Measurements from ENCODE around the gene COPS7A. TPM values are rescaled to one million over a fixed set of nuclear protein-coding genes. Genes with fewer than 3 reads are reported as not detected.

COPS7A gene
- total RNA-seq, 3 donors from 2014 or later = 32.8 to 47.2 (median 39.2) TPM

GRCh38 chr12:6779708-6780432, 56.0 kb downstream of the COPS7A start:
- TF ChIP-seq, protein P1, sequence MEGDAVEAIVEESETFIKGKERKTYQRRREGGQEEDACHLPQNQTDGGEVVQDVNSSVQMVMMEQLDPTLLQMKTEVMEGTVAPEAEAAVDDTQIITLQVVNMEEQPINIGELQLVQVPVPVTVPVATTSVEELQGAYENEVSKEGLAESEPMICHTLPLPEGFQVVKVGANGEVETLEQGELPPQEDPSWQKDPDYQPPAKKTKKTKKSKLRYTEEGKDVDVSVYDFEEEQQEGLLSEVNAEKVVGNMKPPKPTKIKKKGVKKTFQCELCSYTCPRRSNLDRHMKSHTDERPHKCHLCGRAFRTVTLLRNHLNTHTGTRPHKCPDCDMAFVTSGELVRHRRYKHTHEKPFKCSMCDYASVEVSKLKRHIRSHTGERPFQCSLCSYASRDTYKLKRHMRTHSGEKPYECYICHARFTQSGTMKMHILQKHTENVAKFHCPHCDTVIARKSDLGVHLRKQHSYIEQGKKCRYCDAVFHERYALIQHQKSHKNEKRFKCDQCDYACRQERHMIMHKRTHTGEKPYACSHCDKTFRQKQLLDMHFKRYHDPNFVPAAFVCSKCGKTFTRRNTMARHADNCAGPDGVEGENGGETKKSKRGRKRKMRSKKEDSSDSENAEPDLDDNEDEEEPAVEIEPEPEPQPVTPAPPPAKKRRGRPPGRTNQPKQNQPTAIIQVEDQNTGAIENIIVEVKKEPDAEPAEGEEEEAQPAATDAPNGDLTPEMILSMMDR (IDR thresholded peaks at IDR 0.05) = no peak
- intact Hi-C loops (cut with DNase I, micrococcal nuclease) = no loop called here
- Histone ChIP-seq H3K9me3 (no peaks in the 10 kb centered on the region), H3K36me3 (ENCODE audit: low read depth) (no peaks in the 10 kb centered on the region), H3K4me3 (no peak overlapping the region), H3K4me1 (ENCODE audit: low read depth) (peaks cover 23% of the 10 kb centered on the region)
- ATAC-seq (peak; percentile 14), DNase-seq (no peak)

DNA sequence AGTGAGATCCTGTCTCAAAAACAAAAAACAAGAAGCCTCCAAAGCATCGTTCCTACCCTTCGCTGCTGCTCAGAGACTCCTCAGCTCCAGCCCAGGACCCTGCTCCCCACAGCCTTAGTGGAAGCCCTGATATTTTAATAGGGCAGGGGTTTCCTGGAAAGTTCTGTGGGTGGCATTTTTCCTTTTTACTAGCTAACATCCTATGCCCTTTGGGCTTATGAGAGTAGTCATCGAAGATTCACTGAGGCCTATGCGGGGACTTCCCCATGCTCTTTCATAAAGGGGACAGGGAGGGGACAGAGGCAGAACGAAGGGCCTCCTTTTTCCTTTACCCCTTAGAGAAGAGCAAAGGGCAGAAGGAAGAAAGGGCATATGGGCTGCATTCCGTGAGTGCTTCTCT, 56.7 kb downstream of the COPS7A start:
- no peak for DNase-seq
- ATAC-seq = no peak
- intact Hi-C loops (cut with DNase I, micrococcal nuclease) = no loop called here
- Histone ChIP-seq H3K4me3 (no peak overlapping the region), H3K9me3 (no peaks in the 10 kb centered on the region), H3K36me3 (ENCODE audit: low read depth) (no peaks in the 10 kb centered on the region), H3K4me1 (ENCODE audit: low read depth) (peaks cover 18% of the 10 kb centered on the region)
- TF ChIP-seq, protein P1 (IDR thresholded peaks at IDR 0.05) = no peak

Other genes starting within 250 kb of the COPS7A start
- gene MRPL51, start 230.8 kb upstream of the COPS7A start, total RNA-seq = 100 to 1,000 TPM; 119 to 143 (median 136) TPM
- gene NCAPD2, start 229.9 kb upstream of the COPS7A start, total RNA-seq = 10 to 100 TPM; 25.5 to 47.0 (median 26.0) TPM
- 1,000 to 10,000 TPM; 1,543 to 3,034 (median 2,070) TPM for gene GAPDH, start 189.5 kb upstream of the COPS7A start, total RNA-seq
- 10 to 100 TPM in 1 of 3 donors, 1 to 10 TPM in 2; 3.6 to 22.4 (median 8.2) TPM for gene IFFO1, start 168.0 kb upstream of the COPS7A start, total RNA-seq
- 10 to 100 TPM; 26.1 to 32.4 (median 26.6) TPM for gene NOP2, start 155.8 kb upstream of the COPS7A start, total RNA-seq
- gene CHD4, start 116.7 kb upstream of the COPS7A start, total RNA-seq = 100 to 1,000 TPM; 127 to 243 (median 149) TPM
- gene LPAR5, start 88.1 kb upstream of the COPS7A start, total RNA-seq = 10 to 100 TPM; 12.0 to 30.5 (median 22.7) TPM
- 1 to 10 TPM; 1.4 to 3.0 (median 2.2) TPM for gene ACRBP, start 76.6 kb upstream of the COPS7A start, total RNA-seq
- gene ING4, start 60.9 kb upstream of the COPS7A start, total RNA-seq = 10 to 100 TPM; 28.9 to 46.9 (median 45.9) TPM
- 10 to 100 TPM; 54.5 to 67.8 (median 64.3) TPM for gene ZNF384, start 34.7 kb upstream of the COPS7A start, total RNA-seq
- 1 to 10 TPM in 1 of 3 donors, under 1 TPM in 1, not detected in 1; 0.53 to 2.9 TPM for gene PIANP, start 23.2 kb upstream of the COPS7A start, total RNA-seq
- gene MLF2, start 29.1 kb downstream of the COPS7A start, total RNA-seq = 100 to 1,000 TPM; 136 to 177 (median 149) TPM
- 100 to 1,000 TPM; 116 to 549 (median 122) TPM for gene PTMS, start 42.3 kb downstream of the COPS7A start, total RNA-seq
- 1 to 10 TPM; 1.8 to 4.7 (median 2.1) TPM for gene LAG3, start 48.5 kb downstream of the COPS7A start, total RNA-seq
- 10 to 100 TPM in 2 of 3 donors, 1 to 10 TPM in 1; 8.9 to 16.5 (median 14.8) TPM for gene CD4, start 65.5 kb downstream of the COPS7A start, total RNA-seq
- 10 to 100 TPM in 1 of 3 donors, 1 to 10 TPM in 2; 1.7 to 18.6 (median 3.1) TPM for gene GPR162, start 97.8 kb downstream of the COPS7A start, total RNA-seq
- gene P3H3, start 104.4 kb downstream of the COPS7A start, total RNA-seq = 10 to 100 TPM in 1 of 3 donors, 1 to 10 TPM in 2; 1.6 to 24.2 (median 5.2) TPM
- gene GNB3, start 116.9 kb downstream of the COPS7A start, total RNA-seq = 1 to 10 TPM in 1 of 3 donors, under 1 TPM in 2; 0.38 to 5.3 (median 0.96) TPM
- 10 to 100 TPM in 1 of 3 donors, 1 to 10 TPM in 2; 2.8 to 15.3 (median 5.2) TPM for gene CDCA3, start 127.2 kb downstream of the COPS7A start, total RNA-seq
- 10 to 100 TPM; 65.9 to 80.7 (median 79.7) TPM for gene USP5, start 128.1 kb downstream of the COPS7A start, total RNA-seq
- 100 to 1,000 TPM; 408 to 766 (median 700) TPM for gene TPI1, start 143.5 kb downstream of the COPS7A start, total RNA-seq
- 10 to 100 TPM in 2 of 3 donors, 1 to 10 TPM in 1; 9.7 to 11.7 (median 10.6) TPM for gene SPSB2, start 149.3 kb downstream of the COPS7A start, total RNA-seq
- gene LRRC23, start 180.8 kb downstream of the COPS7A start, total RNA-seq = 10 to 100 TPM in 1 of 3 donors, 1 to 10 TPM in 2; 4.7 to 11.8 (median 4.9) TPM
- gene ENO2, start 190.5 kb downstream of the COPS7A start, total RNA-seq = 10 to 100 TPM in 1 of 3 donors, 1 to 10 TPM in 2; 4.5 to 67.3 (median 7.6) TPM
- gene ATN1, start 203.9 kb downstream of the COPS7A start, total RNA-seq = 100 to 1,000 TPM in 1 of 3 donors, 10 to 100 TPM in 2; 68.5 to 208 (median 82.4) TPM
- not detected for gene RNU7-1, start 219.8 kb downstream of the COPS7A start, total RNA-seq
- gene C12orf57, start 220.0 kb downstream of the COPS7A start, total RNA-seq = 100 to 1,000 TPM; 113 to 175 (median 130) TPM
- 10 to 100 TPM; 37.4 to 61.7 (median 51.7) TPM for gene PTPN6, start 227.3 kb downstream of the COPS7A start, total RNA-seq
- 100 to 1,000 TPM; 204 to 266 (median 209) TPM for gene PHB2, start 246.6 kb downstream of the COPS7A start, total RNA-seq
- gene EMG1, start 246.9 kb downstream of the COPS7A start, total RNA-seq = 10 to 100 TPM; 29.6 to 33.7 (median 33.4) TPM